GM23338 (cell line): ENCODE results near the gene CACNA2D1. TPM values are rescaled to one million over a fixed set of nuclear protein-coding genes. Genes with fewer than 3 reads are reported as not detected.

Experiments used
- ATAC-seq: fragments of 200-7000 bp; cut with Tn5 transposase; 3 replicates; pipeline ENCODE4 v1.9.1; 2020
- DNase-seq: peaks from one replicate; pipeline ENCODE4 v3.0.0-alpha.2; 2015; ENCODE audit warnings: low spot score
- H2AFZ ChIP-seq: fragments of 200-600 bp; sonication (generic); 2 replicates; pipeline ENCODE4 v1.8.0; 2016; ENCODE audit warnings: antibody characterized with exemption, mild to moderate bottlenecking, moderate library complexity
- H3F3A ChIP-seq: fragments of 200-600 bp; sonication (generic); replicated peaks from 2 replicates; pipeline ENCODE4 v1.8.0; 2017; ENCODE audit warnings: antibody characterized with exemption, mixed run types, low read depth
- H3K27ac ChIP-seq: fragments of 200-600 bp; sonication (generic); 2 replicates; pipeline ENCODE4 v1.6.1; 2016; ENCODE audit warnings: low read depth
- H3K27me3 ChIP-seq: fragments of 200-600 bp; sonication (generic); 2 replicates; pipeline ENCODE4 v1.8.0; 2016; ENCODE audit warnings: mild to moderate bottlenecking, mixed run types, moderate library complexity; ENCODE audit not compliant: insufficient read depth
- H3K36me3 ChIP-seq: fragments of 200-600 bp; sonication (generic); 2 replicates; pipeline ENCODE4 v1.8.0; 2016; ENCODE audit warnings: mild to moderate bottlenecking; ENCODE audit not compliant: insufficient read depth
- H3K4me1 ChIP-seq: fragments of 200-600 bp; sonication (generic); 2 replicates; pipeline ENCODE4 v1.8.0; 2016; ENCODE audit warnings: mild to moderate bottlenecking, moderate library complexity; ENCODE audit not compliant: insufficient read depth
- H3K4me2 ChIP-seq: fragments of 200-600 bp; sonication (generic); 2 replicates; pipeline ENCODE4 v1.7.1; 2017; ENCODE audit warnings: mixed run types
- H3K4me3 ChIP-seq: fragments of 200-600 bp; sonication (generic); 2 replicates; pipeline ENCODE4 v1.6.1; 2016; ENCODE audit warnings: mixed run types
- H3K79me2 ChIP-seq: fragments of 200-600 bp; sonication (generic); replicated peaks from 2 replicates; pipeline ENCODE4 v1.8.0; 2017; ENCODE audit warnings: mild to moderate bottlenecking; ENCODE audit not compliant: insufficient read depth
- H3K9me2 ChIP-seq: fragments of 200-600 bp; sonication (generic); 2 replicates; pipeline ENCODE4 v1.8.0; 2017; ENCODE audit not compliant: insufficient read depth
- H4K20me1 ChIP-seq: fragments of 200-600 bp; sonication (generic); replicated peaks from 2 replicates; pipeline ENCODE4 v1.8.0; 2017; ENCODE audit warnings: mild to moderate bottlenecking; ENCODE audit not compliant: insufficient read depth
- H3K27ac Mint-ChIP-seq: 2 replicates; pipeline ENCODE4 v1.8.0; 2020; ENCODE audit warnings: inconsistent platforms, mild to moderate bottlenecking, moderate library complexity, mixed read lengths
- H3K27me3 Mint-ChIP-seq: 3 replicates; pipeline ENCODE4 v1.8.0; 2022; ENCODE audit warnings: low read depth, mild to moderate bottlenecking, moderate library complexity, mixed read lengths, inconsistent platforms; ENCODE audit not compliant: insufficient read depth, poor library complexity
- H3K36me3 Mint-ChIP-seq: 3 replicates; pipeline ENCODE4 v1.8.0; 2021; ENCODE audit warnings: low read depth, mild to moderate bottlenecking, inconsistent platforms, moderate library complexity, mixed read lengths
- H3K4me1 Mint-ChIP-seq: 3 replicates; pipeline ENCODE4 v1.8.0; 2020; ENCODE audit warnings: mild to moderate bottlenecking, inconsistent platforms, mixed read lengths
- H3K4me3 Mint-ChIP-seq: 3 replicates; pipeline ENCODE4 v1.8.0; 2021; ENCODE audit warnings: moderate library complexity, mild to moderate bottlenecking, inconsistent platforms, mixed read lengths
- H3K9me3 Mint-ChIP-seq: 3 replicates; pipeline ENCODE4 v1.8.0; 2020; ENCODE audit warnings: moderate library complexity, mild to moderate bottlenecking, inconsistent platforms, mixed read lengths
- CREB1 ChIP-seq: fragments of 250-450 bp; sonication (Bioruptor Pico); IDR thresholded peaks from 2 replicates; pipeline ENCODE4 v1.5.0; 2020; ENCODE audit warnings: low read depth, mild to moderate bottlenecking, moderate library complexity
- CTCF ChIP-seq, 2 experiments: fragments of 200-600 bp in 1 of 2; sonication (generic) in 1 of 2; conservative IDR thresholded peaks; 2 replicates each; pipeline versions ENCODE4 v1.5.1 to v1.6.1; 2016 to 2017; ENCODE audit warnings: antibody characterized with exemption in 2 of 2, low read depth in 2 of 2, mild to moderate bottlenecking in 2 of 2, moderate library complexity in 1 of 2
- ETS1 ChIP-seq: IDR thresholded peaks from 2 replicates; pipeline ENCODE4 v1.6.1; 2016; ENCODE audit warnings: antibody characterized with exemption
- EZH2 ChIP-seq: fragments of 200-600 bp; sonication (generic); IDR thresholded peaks from one replicate; pipeline ENCODE4 v1.8.0; 2017; ENCODE audit warnings: antibody characterized with exemption, mild to moderate bottlenecking, low read depth; ENCODE audit not compliant: unreplicated experiment
- EZH2phosphoT487 ChIP-seq: fragments of 200-600 bp; sonication (generic); IDR thresholded peaks from one replicate; pipeline ENCODE4 v1.8.1; 2018; ENCODE audit warnings: antibody characterized with exemption; ENCODE audit not compliant: unreplicated experiment
- JUNB ChIP-seq: IDR thresholded peaks from one replicate; pipeline ENCODE4 v1.6.1; 2016; ENCODE audit warnings: antibody characterized with exemption; ENCODE audit not compliant: unreplicated experiment
- NANOG ChIP-seq: IDR thresholded peaks from 2 replicates; pipeline ENCODE4 v1.6.1; 2016; ENCODE audit warnings: antibody characterized with exemption, borderline replicate concordance
- POLR2AphosphoS5 ChIP-seq: IDR thresholded peaks from 2 replicates; pipeline ENCODE4 v1.6.1; 2016; ENCODE audit warnings: antibody characterized with exemption, low read depth
- REST ChIP-seq: IDR thresholded peaks from one replicate; pipeline ENCODE4 v1.6.1; 2018; ENCODE audit warnings: antibody characterized with exemption; ENCODE audit not compliant: unreplicated experiment
- STAT1 ChIP-seq: IDR thresholded peaks from one replicate; pipeline ENCODE4 v1.6.1; 2016; ENCODE audit warnings: antibody characterized with exemption; ENCODE audit not compliant: unreplicated experiment
- ZNF114 ChIP-seq: fragments of 250-450 bp; sonication (Bioruptor Pico); IDR thresholded peaks from 2 replicates; pipeline ENCODE4 v1.5.0; 2020; ENCODE audit warnings: mild to moderate bottlenecking, moderate library complexity
- ZNF331 ChIP-seq: fragments of 250-450 bp; sonication (Bioruptor Pico); IDR thresholded peaks from 2 replicates; pipeline ENCODE4 v1.5.0; 2020; ENCODE audit warnings: low read depth, mild to moderate bottlenecking, moderate library complexity
- ZNF462 ChIP-seq: fragments of 250-450 bp; sonication (Bioruptor Pico); IDR thresholded peaks from 2 replicates; pipeline ENCODE4 v1.5.0; 2020; ENCODE audit warnings: mild to moderate bottlenecking, moderate library complexity
- polyA plus RNA-seq: library from polyadenylated mRNA; unstranded; fragments of >200 nt; fragmentation: Nextera tagmentation; extraction: Ambion mirVana; gene quantifications from 2 replicates; pipeline ENCODE4 v1.2.1, GENCODE V29; 2016
- total RNA-seq: library from RNA; depleted of rRNA; stranded (reverse); fragments of >200 nt; shearing (Covaris generic); gene quantifications from 2 replicates; pipeline ENCODE4 v1.2.3, GENCODE V29; 2014

Gene CACNA2D1
- total and polyA plus RNA-seq, 2 experiments from 2014 or later: 7.0 to 20.4 TPM

- Histone ChIP-seq H3K4me3 (no peak overlapping the region), H3K4me2 (no peak overlapping the region), H2AFZ (no peak overlapping the region), H3F3A (no peaks in the 10 kb centered on the region), H4K20me1 (no peaks in the 10 kb centered on the region), H3K27me3 (no peaks in the 10 kb centered on the region), H3K36me3 (no peaks in the 10 kb centered on the region), H3K27ac (no peak overlapping the region), H3K4me1 (no peaks in the 10 kb centered on the region), H3K79me2 (no peaks in the 10 kb centered on the region), H3K9me2 (no peaks in the 10 kb centered on the region; the same call in 1 of the 2 replicates)
- Mint-ChIP-seq H3K4me3 (no peak overlapping the region), H3K27ac (no peak overlapping the region), H3K27me3 (peaks cover 1% of the 10 kb centered on the region), H3K36me3 (peaks cover 15% of the 10 kb centered on the region), H3K9me3 (peaks cover 20% of the 10 kb centered on the region), H3K4me1 (no peaks in the 10 kb centered on the region)
- DNase-seq (no peak), ATAC-seq (no peak)
- TF ChIP-seq ETS1 (no peak), JUNB (no peak), EZH2phosphoT487 (no peak), STAT1 (no peak), CREB1 (CRISPR knock-in tag) (no peak), ZNF462 (no peak), REST (no peak), POLR2AphosphoS5 (no peak), CTCF (conservative IDR thresholded peaks at IDR 0.05; ENCODE audit: low read depth in 2 of 2) (no peak), EZH2 (no peak), ZNF331 (CRISPR knock-in tag) (no peak), NANOG (no peak), ZNF114 (CRISPR knock-in tag) (no peak)
These were observed 541.0 kb downstream of the CACNA2D1 start for GRCh38 chr7:81902536-81902935.
